ENCODE results near the gene DCC.

DCC gene

GRCh38 chr18:52504589-52504988, 164.6 kb downstream of the DCC start:
- no peak for DNase-seq (ENCODE audit: low spot score)

- no peak for DNase-seq (ENCODE audit: low spot score)
Observed at GRCh38 chr18:52510139-52510538, 170.1 kb downstream of the DCC start.

DNA sequence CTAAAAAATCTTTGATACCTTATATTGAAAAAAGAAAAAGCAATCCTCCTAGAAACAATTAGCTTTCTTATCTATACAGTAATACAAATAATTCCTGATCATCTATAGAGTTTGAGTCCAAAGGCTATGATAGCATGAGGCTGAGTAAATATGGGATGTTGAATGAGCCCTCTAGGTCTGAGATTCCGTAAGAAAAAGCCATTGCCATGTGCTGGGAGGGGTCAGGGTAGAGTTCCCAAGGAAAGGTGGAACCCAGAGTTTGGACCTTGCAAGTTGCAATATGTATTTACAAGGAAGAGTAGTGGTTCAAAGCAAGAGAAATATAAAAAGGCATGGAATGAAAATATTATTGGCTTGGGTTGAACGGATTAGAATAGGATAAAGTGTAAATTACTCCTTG, 178.1 kb downstream of the DCC start:
- no peak for DNase-seq (ENCODE audit: low spot score)

GRCh38 chr18:52519021-52519420, 179.0 kb downstream of the DCC start:
- no peak for DNase-seq (ENCODE audit: low spot score)

DNA sequence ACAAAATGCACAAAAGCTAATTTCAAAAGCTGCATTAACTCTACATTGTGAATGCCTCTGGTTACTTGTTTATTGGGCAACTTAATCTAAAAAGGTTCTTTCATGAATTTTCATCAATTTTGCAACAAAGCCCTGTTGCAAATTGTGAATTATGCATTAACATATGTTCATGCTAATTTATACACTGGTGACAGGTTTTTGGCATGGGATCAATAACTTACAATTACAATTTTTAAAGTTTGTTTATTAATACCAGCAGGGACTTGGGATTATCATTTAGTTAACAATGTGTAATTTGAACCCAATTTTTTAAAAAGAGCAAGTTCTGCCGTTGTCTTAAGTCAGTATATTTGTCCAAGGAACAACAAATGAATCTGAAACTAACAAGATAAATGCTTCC, 183.6 kb downstream of the DCC start:
- no peak for DNase-seq (ENCODE audit: low spot score)

DNA sequence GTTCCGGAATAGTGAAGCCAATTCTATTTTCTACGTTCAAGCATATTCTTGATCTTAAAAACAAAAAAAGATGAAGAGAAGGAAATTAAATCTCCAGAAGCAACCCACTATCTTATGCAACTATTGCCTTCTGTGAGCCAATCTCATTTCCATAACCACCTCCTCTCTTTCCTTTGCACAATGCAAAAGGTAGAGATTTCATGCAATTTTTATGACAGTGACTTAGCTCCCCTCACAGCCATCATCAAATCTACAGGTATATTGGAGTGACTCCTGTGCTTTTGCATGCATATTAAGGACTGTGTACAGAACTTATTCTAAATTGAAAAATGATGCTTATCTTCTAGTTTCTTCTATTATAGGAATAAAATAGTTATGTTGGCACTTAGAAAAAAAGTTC, 191.8 kb downstream of the DCC start:
- no peak for DNase-seq (ENCODE audit: low spot score)

DNA sequence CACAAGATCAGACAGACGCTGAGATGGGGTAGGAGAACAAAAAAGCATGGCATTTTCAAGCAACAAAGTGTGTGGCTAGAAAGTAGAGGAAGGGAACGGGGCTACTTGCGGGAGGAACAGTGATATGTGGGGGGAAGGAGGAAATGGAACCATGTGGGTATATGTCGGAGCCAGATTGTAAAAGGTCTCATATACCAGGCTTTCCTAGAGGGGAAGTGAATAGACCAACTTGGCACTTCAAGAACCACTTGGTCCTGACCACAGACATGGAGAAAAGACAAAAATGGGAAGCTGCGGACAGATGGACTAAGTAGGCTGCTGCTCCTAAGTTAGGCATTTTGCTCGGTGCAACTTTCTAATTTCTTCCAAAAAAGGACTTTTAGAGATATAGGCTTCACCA, 196.0 kb downstream of the DCC start:
- no peak for DNase-seq (ENCODE audit: low spot score)

DNA sequence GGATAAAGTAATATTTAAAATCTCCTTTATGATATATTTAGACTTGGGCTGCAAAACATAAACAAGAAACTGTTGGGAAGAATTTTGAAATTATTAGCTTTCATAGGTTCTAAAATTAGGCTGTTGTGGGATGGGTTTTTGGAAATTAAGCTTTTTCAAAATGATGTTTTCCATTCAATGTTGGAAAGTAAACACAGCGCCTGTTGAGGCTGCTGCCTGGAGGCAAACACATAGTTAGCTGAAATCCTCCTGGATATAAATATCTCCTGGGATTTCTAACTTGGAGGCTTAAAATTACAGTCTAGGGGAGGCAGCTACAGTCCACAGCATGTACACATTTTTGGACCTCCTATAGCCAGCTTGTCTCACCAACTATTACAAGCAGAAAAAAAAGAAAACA, 197.3 kb downstream of the DCC start:
- no peak for DNase-seq (ENCODE audit: low spot score)

DNA sequence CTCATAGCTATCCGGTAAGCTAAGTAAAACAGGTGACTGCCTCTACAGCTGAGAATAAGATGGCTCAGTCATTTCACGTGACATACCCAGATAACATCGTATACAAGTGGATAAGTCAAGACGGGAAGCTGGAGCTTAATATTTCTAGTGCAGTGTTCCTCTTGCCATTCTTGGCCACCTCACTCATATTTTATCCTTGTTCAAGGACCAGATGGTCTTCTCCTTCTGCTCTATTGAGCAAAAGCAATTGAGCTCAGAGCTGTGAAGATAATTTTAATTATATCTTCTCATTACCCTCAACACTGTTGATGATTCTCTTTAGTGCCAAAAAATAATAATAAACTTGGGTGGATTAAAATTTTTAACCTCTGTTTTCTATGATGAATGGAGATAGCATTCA, 201.1 kb downstream of the DCC start:
- DNase-seq (ENCODE audit: low spot score): no peak

DNA sequence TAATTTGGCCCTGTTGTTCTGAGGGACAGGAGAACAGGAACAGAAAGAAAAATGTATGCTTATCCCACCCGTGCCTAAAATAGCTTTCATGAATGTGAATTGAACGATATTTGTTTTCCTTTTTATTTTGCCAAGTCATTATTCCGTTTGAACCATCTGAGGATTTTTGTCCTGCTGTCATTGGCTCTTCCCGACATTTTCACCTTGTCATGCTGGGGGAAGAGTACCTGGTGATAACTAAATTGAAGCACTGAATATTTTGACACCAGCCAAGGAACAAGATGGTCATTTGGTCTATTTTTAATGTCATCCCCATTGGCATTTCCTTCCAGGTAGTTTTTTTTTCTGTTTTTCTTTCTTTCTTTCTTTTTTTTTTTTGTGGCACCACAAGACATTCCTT, 204.1 kb downstream of the DCC start:
- no peak for DNase-seq (ENCODE audit: low spot score)

GRCh38 chr18:52546686-52547346, 206.8 kb downstream of the DCC start:
- no peak for DNase-seq (ENCODE audit: low spot score)

DNA sequence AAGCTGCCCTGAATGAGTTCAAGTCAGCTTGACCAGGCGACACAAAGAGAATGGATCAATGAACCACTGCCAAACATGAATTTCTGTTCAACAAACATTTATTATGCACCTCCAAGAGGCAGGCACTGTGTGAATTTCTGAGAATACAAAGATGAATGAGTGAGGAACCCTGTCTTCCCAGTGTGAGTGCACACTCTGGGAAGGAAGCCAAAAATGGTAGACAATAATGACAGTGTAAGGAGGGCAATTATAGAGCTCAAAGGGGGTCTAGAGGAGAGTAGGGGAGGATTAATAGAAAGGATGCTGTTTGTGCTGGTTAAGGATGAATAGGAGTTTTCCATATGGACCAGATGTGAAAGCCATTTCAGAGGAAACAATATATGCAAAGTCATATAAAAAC, 213.4 kb downstream of the DCC start:
- DNase-seq (ENCODE audit: low spot score): no peak

DNA sequence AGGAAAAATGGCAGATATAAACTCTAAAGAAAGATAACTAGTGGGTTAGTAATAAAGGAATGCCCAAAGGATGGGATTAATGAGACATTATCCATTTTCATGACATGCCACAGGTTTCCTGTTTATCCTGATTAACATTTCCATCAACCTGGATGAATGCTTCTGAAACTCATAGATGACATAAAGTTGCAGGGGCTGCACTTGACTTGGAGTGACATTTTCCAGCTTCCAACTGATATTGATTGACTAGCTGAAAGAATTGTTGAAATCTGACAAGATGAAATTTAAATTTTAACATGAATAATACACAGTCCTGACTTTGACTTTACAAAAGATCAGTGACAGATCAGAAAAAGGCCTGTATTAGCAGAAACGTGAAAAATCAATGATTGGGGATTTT, 214.2 kb downstream of the DCC start:
- no peak for DNase-seq (ENCODE audit: low spot score)

GRCh38 chr18:52567360-52567759, 227.4 kb downstream of the DCC start:
- DNase-seq (ENCODE audit: low spot score): no peak

DNA sequence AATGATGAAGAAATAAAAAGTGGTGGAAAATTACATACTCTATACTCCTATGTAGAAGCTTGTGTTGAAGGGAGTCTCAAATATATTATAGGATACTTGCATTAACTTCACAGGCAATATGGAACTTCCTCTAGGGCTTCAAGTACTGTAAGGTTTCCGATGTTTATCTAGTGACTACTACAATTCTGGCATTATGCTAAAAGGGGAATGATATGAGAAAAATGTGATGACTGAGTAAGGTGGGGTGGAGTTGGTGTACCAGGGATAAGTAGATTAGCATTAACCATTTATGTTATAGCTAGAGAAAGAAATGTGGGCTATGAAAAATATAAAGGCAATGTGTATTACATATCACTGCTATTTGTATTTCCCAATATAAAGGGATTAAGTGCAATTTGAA, 229.5 kb downstream of the DCC start:
- no peak for DNase-seq (ENCODE audit: low spot score)

DNA sequence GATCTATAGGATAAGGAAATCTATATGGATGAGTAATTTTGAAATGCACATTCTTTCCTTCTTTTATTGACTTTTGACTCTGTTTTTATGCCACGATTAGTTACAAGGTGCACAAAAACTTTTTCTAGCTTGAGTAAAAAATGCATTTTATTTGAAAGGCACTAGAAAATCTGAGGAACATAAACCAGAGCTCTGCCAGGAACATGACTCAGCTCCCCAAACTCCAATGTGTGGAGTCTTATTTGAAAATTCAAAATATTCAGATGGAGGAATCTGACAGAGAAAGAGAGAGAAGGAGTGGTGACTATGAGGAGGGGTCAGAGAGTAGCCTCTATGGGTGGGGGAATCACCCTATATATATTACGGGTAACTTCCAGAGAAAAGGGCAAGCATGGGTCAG, 231.0 kb downstream of the DCC start:
- no peak for DNase-seq (ENCODE audit: low spot score)

DNA sequence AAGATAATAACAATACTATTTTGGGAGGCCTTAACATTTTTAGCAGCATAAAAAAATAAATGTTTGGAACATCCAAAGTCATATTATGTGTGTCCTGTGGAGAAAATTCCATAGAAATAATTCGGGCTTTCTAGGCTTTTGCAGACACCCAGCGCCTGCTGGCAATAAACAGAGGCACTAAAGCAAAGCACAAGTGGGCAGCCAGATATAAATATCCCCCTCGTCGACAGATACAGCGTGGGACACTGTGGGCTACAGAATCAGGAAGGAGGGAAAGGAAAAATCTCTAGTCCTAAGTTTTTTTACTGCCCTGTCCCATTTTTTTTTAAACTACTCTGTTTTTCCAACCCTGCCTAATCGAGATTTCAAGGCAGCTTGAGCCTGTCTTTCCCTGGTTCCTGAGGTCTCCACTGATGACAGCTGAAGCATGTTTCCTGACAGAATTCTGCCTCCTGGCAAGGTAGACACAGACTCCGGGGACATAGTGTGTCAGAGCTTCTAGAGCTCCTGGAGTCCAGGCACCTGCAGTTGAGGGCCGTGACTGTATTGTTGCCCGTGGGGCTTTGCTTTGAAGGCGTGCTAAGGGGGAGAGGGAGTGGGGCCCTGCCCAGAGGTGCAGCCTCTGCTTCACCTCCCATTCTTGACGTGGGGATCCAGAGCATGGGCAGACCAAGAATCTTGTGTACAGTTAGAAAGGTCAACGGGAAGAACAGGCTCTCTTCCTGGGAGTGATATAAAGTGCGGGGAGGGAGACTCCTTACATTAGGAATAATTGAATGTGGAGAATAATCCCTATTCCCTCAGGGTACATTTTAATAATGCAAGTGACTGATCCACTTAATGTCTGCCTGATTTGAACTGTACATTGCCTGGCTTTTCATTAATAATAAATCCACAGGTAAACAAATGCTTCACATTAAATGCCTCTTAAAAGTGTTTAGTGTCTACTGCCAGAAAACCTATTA, 232.3 kb downstream of the DCC start:
- DNase-seq (ENCODE audit: low spot score): no peak

DNA sequence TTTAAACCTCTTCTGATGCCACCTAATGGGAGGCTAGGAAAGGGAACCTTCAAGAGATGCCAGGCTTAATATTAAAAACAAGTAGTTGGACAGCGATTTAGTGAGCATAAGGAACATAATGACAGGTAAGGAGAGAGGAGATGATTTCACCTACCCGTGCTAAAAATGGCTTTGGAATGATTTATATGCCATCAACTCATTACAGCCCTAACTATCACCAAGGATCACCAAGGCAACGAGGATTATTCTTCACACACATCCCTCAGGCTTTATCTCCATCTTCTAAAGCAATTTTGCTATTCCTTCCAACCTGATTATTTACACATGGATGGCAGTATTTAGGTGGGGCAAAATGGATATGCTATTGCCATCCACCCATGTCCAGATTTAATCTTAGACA, 237.8 kb downstream of the DCC start:
- DNase-seq (ENCODE audit: low spot score): no peak

- DNase-seq (ENCODE audit: low spot score): no peak
Observed at GRCh38 chr18:52582061-52582460, 242.1 kb downstream of the DCC start.

DNA sequence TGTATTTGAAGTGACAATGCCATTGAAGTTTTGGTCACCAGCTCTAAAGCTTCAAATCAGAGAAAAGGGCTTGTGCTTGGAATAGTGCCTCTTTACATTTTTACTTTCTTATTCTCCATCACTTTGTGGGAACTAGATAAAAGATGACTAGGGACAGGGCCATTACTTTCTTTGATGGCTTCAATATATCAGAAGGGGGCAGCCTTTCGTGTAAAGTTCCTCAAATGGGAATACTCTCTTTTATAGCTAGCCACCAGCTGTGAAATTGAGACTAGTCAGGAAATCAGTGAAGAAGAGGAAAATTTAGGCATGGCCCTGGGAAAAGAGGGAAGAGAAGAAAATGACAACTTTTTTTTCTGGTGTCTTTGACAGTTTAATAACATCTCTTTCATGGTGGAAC, 242.5 kb downstream of the DCC start:
- no peak for DNase-seq (ENCODE audit: low spot score)

DNA sequence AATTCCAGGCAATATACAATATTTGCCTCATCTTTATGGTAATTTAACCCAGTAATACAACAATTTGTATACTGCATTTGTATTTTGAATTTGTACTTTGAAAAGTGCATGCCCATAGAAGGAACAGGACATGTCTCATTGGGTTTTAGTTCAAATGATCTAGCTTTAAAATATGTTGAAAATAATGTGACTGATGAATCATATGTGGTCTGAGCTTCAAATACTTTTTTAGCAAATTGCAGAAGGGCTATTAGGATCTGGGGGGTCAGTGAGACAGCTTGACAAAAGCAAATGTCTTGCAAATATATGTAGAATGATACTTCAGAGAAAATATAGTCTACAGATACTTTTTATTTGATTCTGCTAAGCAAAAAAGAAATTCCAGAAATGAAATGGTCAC, 248.9 kb downstream of the DCC start:
- DNase-seq (ENCODE audit: low spot score): no peak

- no peak for DNase-seq (ENCODE audit: low spot score)
Observed at GRCh38 chr18:52596748-52597435, 256.9 kb downstream of the DCC start.

GRCh38 chr18:52598921-52599320, 258.9 kb downstream of the DCC start:
- DNase-seq (ENCODE audit: low spot score): no peak

Data from globus pallidus (tissue), 1 donor.